GM23338 (cell line): ENCODE measurements around the gene CDC26. TPM values are rescaled to one million over a fixed set of nuclear protein-coding genes. Genes with fewer than 3 reads are reported as not detected.
A peak's percentile ranks its signal among the peaks of the same experiment; 100 is the strongest.

ENCODE experiments used
- ATAC-seq: fragments of 200-7000 bp; cut with Tn5 transposase; 3 replicates; pipeline ENCODE4 v1.9.1; 2020
- DNase-seq: peaks from one replicate; pipeline ENCODE4 v3.0.0-alpha.2; 2015; ENCODE audit warnings: low spot score
- H2AFZ ChIP-seq: fragments of 200-600 bp; sonication (generic); 2 replicates; pipeline ENCODE4 v1.8.0; 2016; ENCODE audit warnings: antibody characterized with exemption, mild to moderate bottlenecking, moderate library complexity
- H3F3A ChIP-seq: fragments of 200-600 bp; sonication (generic); replicated peaks from 2 replicates; pipeline ENCODE4 v1.8.0; 2017; ENCODE audit warnings: antibody characterized with exemption, mixed run types, low read depth
- H3K27ac ChIP-seq: fragments of 200-600 bp; sonication (generic); 2 replicates; pipeline ENCODE4 v1.6.1; 2016; ENCODE audit warnings: low read depth
- H3K27me3 ChIP-seq: fragments of 200-600 bp; sonication (generic); 2 replicates; pipeline ENCODE4 v1.8.0; 2016; ENCODE audit warnings: mild to moderate bottlenecking, mixed run types, moderate library complexity; ENCODE audit not compliant: insufficient read depth
- H3K36me3 ChIP-seq: fragments of 200-600 bp; sonication (generic); 2 replicates; pipeline ENCODE4 v1.8.0; 2016; ENCODE audit warnings: mild to moderate bottlenecking; ENCODE audit not compliant: insufficient read depth
- H3K4me1 ChIP-seq: fragments of 200-600 bp; sonication (generic); 2 replicates; pipeline ENCODE4 v1.8.0; 2016; ENCODE audit warnings: mild to moderate bottlenecking, moderate library complexity; ENCODE audit not compliant: insufficient read depth
- H3K4me2 ChIP-seq: fragments of 200-600 bp; sonication (generic); 2 replicates; pipeline ENCODE4 v1.7.1; 2017; ENCODE audit warnings: mixed run types
- H3K4me3 ChIP-seq: fragments of 200-600 bp; sonication (generic); 2 replicates; pipeline ENCODE4 v1.6.1; 2016; ENCODE audit warnings: mixed run types
- H3K79me2 ChIP-seq: fragments of 200-600 bp; sonication (generic); replicated peaks from 2 replicates; pipeline ENCODE4 v1.8.0; 2017; ENCODE audit warnings: mild to moderate bottlenecking; ENCODE audit not compliant: insufficient read depth
- H3K9me2 ChIP-seq: fragments of 200-600 bp; sonication (generic); 2 replicates; pipeline ENCODE4 v1.8.0; 2017; ENCODE audit not compliant: insufficient read depth
- H4K20me1 ChIP-seq: fragments of 200-600 bp; sonication (generic); replicated peaks from 2 replicates; pipeline ENCODE4 v1.8.0; 2017; ENCODE audit warnings: mild to moderate bottlenecking; ENCODE audit not compliant: insufficient read depth
- H3K27ac Mint-ChIP-seq: 2 replicates; pipeline ENCODE4 v1.8.0; 2020; ENCODE audit warnings: inconsistent platforms, mild to moderate bottlenecking, moderate library complexity, mixed read lengths
- H3K27me3 Mint-ChIP-seq: 3 replicates; pipeline ENCODE4 v1.8.0; 2022; ENCODE audit warnings: low read depth, mild to moderate bottlenecking, moderate library complexity, mixed read lengths, inconsistent platforms; ENCODE audit not compliant: insufficient read depth, poor library complexity
- H3K36me3 Mint-ChIP-seq: 3 replicates; pipeline ENCODE4 v1.8.0; 2021; ENCODE audit warnings: low read depth, mild to moderate bottlenecking, inconsistent platforms, moderate library complexity, mixed read lengths
- H3K4me1 Mint-ChIP-seq: 3 replicates; pipeline ENCODE4 v1.8.0; 2020; ENCODE audit warnings: mild to moderate bottlenecking, inconsistent platforms, mixed read lengths
- H3K4me3 Mint-ChIP-seq: 3 replicates; pipeline ENCODE4 v1.8.0; 2021; ENCODE audit warnings: moderate library complexity, mild to moderate bottlenecking, inconsistent platforms, mixed read lengths
- H3K9me3 Mint-ChIP-seq: 3 replicates; pipeline ENCODE4 v1.8.0; 2020; ENCODE audit warnings: moderate library complexity, mild to moderate bottlenecking, inconsistent platforms, mixed read lengths
- CREB1 ChIP-seq: fragments of 250-450 bp; sonication (Bioruptor Pico); IDR thresholded peaks from 2 replicates; pipeline ENCODE4 v1.5.0; 2020; ENCODE audit warnings: low read depth, mild to moderate bottlenecking, moderate library complexity
- CTCF ChIP-seq, 2 experiments: fragments of 200-600 bp in 1 of 2; sonication (generic) in 1 of 2; conservative IDR thresholded peaks; 2 replicates each; pipeline versions ENCODE4 v1.5.1 to v1.6.1; 2016 to 2017; ENCODE audit warnings: antibody characterized with exemption in 2 of 2, low read depth in 2 of 2, mild to moderate bottlenecking in 2 of 2, moderate library complexity in 1 of 2
- JUNB ChIP-seq: IDR thresholded peaks from one replicate; pipeline ENCODE4 v1.6.1; 2016; ENCODE audit warnings: antibody characterized with exemption; ENCODE audit not compliant: unreplicated experiment
- NANOG ChIP-seq: IDR thresholded peaks from 2 replicates; pipeline ENCODE4 v1.6.1; 2016; ENCODE audit warnings: antibody characterized with exemption, borderline replicate concordance
- POLR2AphosphoS5 ChIP-seq: IDR thresholded peaks from 2 replicates; pipeline ENCODE4 v1.6.1; 2016; ENCODE audit warnings: antibody characterized with exemption, low read depth
- polyA plus RNA-seq: library from polyadenylated mRNA; unstranded; fragments of >200 nt; fragmentation: Nextera tagmentation; extraction: Ambion mirVana; gene quantifications from 2 replicates; pipeline ENCODE4 v1.2.1, GENCODE V29; 2016
- total RNA-seq: library from RNA; depleted of rRNA; stranded (reverse); fragments of >200 nt; shearing (Covaris generic); gene quantifications from 2 replicates; pipeline ENCODE4 v1.2.3, GENCODE V29; 2014
- TF ChIP-seq, protein P1 (sequence below): fragments of 250-450 bp; sonication (Bioruptor Pico); IDR thresholded peaks from 2 replicates; pipeline ENCODE4 v1.5.0; 2020; ENCODE audit warnings: mild to moderate bottlenecking, moderate library complexity

The CDC26 gene
- total and polyA plus RNA-seq, 2 experiments from 2014 or later = 34.9 to 112 TPM

- TF ChIP-seq, protein P1, sequence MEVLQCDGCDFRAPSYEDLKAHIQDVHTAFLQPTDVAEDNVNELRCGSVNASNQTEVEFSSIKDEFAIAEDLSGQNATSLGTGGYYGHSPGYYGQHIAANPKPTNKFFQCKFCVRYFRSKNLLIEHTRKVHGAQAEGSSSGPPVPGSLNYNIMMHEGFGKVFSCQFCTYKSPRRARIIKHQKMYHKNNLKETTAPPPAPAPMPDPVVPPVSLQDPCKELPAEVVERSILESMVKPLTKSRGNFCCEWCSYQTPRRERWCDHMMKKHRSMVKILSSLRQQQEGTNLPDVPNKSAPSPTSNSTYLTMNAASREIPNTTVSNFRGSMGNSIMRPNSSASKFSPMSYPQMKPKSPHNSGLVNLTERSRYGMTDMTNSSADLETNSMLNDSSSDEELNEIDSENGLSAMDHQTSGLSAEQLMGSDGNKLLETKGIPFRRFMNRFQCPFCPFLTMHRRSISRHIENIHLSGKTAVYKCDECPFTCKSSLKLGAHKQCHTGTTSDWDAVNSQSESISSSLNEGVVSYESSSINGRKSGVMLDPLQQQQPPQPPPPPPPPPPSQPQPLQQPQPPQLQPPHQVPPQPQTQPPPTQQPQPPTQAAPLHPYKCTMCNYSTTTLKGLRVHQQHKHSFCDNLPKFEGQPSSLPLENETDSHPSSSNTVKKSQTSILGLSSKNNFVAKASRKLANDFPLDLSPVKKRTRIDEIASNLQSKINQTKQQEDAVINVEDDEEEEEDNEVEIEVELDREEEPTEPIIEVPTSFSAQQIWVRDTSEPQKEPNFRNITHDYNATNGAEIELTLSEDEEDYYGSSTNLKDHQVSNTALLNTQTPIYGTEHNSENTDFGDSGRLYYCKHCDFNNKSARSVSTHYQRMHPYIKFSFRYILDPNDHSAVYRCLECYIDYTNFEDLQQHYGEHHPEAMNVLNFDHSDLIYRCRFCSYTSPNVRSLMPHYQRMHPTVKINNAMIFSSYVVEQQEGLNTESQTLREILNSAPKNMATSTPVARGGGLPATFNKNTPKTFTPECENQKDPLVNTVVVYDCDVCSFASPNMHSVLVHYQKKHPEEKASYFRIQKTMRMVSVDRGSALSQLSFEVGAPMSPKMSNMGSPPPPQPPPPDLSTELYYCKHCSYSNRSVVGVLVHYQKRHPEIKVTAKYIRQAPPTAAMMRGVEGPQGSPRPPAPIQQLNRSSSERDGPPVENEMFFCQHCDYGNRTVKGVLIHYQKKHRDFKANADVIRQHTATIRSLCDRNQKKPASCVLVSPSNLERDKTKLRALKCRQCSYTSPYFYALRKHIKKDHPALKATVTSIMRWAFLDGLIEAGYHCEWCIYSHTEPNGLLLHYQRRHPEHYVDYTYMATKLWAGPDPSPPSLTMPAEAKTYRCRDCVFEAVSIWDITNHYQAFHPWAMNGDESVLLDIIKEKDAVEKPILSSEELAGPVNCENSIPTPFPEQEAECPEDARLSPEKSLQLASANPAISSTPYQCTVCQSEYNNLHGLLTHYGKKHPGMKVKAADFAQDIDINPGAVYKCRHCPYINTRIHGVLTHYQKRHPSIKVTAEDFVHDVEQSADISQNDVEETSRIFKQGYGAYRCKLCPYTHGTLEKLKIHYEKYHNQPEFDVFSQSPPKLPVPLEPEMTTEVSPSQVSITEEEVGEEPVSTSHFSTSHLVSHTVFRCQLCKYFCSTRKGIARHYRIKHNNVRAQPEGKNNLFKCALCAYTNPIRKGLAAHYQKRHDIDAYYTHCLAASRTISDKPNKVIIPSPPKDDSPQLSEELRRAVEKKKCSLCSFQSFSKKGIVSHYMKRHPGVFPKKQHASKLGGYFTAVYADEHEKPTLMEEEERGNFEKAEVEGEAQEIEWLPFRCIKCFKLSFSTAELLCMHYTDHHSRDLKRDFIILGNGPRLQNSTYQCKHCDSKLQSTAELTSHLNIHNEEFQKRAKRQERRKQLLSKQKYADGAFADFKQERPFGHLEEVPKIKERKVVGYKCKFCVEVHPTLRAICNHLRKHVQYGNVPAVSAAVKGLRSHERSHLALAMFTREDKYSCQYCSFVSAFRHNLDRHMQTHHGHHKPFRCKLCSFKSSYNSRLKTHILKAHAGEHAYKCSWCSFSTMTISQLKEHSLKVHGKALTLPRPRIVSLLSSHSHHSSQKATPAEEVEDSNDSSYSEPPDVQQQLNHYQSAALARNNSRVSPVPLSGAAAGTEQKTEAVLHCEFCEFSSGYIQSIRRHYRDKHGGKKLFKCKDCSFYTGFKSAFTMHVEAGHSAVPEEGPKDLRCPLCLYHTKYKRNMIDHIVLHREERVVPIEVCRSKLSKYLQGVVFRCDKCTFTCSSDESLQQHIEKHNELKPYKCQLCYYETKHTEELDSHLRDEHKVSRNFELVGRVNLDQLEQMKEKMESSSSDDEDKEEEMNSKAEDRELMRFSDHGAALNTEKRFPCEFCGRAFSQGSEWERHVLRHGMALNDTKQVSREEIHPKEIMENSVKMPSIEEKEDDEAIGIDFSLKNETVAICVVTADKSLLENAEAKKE (CRISPR knock-in tag) = no peak
Measured at GRCh38 chr9:113238859-113239232, 36.5 kb downstream of the CDC26 start (continued).

DNA sequence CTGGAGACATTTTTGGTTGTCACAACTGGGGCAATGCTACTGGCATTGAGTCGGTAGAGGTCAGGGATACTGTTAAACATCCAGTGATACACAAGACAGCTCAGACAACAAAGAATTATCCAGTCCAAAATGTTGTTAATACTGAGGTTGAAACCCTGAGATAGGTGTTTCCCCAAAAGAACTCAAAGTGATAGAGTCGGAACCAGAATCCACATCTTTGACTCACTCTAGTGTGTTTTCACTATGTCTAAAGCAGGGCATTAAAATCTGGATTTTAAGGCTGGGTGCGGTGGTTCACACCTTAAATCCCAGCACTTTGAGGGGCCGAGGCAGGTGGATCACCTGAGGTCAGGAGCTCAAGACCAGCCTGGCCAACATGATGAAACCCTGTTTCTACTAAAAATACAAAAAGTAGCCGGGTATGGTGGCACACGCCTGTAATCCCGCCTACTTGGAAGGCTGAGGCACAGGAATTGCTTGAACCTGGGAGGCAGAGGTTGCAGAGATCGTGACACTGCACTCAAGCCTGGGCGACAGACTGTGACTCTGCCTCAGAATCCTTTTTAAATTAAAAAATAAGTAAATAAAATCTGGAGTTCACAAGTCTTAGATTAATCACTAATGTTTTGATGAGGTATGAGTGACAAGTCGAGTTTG lies 37.0 kb downstream of the CDC26 start:
- ATAC-seq (no peak), DNase-seq (no peak)
- Histone ChIP-seq H2AFZ (no peak overlapping the region), H3F3A (no peaks in the 10 kb centered on the region), H3K79me2 (no peaks in the 10 kb centered on the region), H3K4me1 (no peaks in the 10 kb centered on the region), H3K27me3 (no peaks in the 10 kb centered on the region), H4K20me1 (peaks cover 13% of the 10 kb centered on the region), H3K4me2 (no peak overlapping the region), H3K4me3 (no peak overlapping the region), H3K9me2 (no peaks in the 10 kb centered on the region), H3K36me3 (no peaks in the 10 kb centered on the region), H3K27ac (0 out of 2 replicates have a peak overlapping the region, but pooled peaks have one; percentile 22)
- Mint-ChIP-seq H3K4me1 (no peaks in the 10 kb centered on the region), H3K27ac (no peak overlapping the region), H3K27me3 (peaks cover 2% of the 10 kb centered on the region), H3K9me3 (no peaks in the 10 kb centered on the region), H3K36me3 (no peaks in the 10 kb centered on the region), H3K4me3 (no peak overlapping the region)
- TF ChIP-seq, protein P1 (CRISPR knock-in tag) = no peak
- TF ChIP-seq POLR2AphosphoS5 (no peak), CTCF (conservative IDR thresholded peaks at IDR 0.05; ENCODE audit: low read depth in 2 of 2) (no peak), NANOG (no peak), CREB1 (CRISPR knock-in tag) (no peak), JUNB (no peak)
